GM13977 (cell line): ENCODE measurements around the gene N4BP2L1.

Experiments
- DNase-seq: peaks from one replicate; pipeline ENCODE4 v3.0.0; 2012; ENCODE audit warnings: low spot score
- in situ Hi-C: fragments of 300-500 bp; cut with MboI; formaldehyde crosslinking; loops from one replicate; pipeline ENCODE4 v1.12.0; 2022; ENCODE audit warnings: low sequenced_read_pairs, low pct_unique_long_range_greater_than_20kb, mixed read lengths, inconsistent platforms; ENCODE audit not compliant: unreplicated experiment
- TF ChIP-seq, protein P1 (sequence below): IDR thresholded peaks from 2 replicates; pipeline ENCODE4 v1.5.1; 2012; ENCODE audit warnings: mild to moderate bottlenecking, control low read depth; ENCODE audit not compliant: insufficient read depth; ENCODE audit errors: extremely low read depth, missing control alignments

The N4BP2L1 gene

GRCh38 chr13:32448972-32449371, 21.0 kb upstream of the N4BP2L1 start:
- TF ChIP-seq, protein P1, sequence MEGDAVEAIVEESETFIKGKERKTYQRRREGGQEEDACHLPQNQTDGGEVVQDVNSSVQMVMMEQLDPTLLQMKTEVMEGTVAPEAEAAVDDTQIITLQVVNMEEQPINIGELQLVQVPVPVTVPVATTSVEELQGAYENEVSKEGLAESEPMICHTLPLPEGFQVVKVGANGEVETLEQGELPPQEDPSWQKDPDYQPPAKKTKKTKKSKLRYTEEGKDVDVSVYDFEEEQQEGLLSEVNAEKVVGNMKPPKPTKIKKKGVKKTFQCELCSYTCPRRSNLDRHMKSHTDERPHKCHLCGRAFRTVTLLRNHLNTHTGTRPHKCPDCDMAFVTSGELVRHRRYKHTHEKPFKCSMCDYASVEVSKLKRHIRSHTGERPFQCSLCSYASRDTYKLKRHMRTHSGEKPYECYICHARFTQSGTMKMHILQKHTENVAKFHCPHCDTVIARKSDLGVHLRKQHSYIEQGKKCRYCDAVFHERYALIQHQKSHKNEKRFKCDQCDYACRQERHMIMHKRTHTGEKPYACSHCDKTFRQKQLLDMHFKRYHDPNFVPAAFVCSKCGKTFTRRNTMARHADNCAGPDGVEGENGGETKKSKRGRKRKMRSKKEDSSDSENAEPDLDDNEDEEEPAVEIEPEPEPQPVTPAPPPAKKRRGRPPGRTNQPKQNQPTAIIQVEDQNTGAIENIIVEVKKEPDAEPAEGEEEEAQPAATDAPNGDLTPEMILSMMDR, result no peak
- no peak for DNase-seq
- in situ Hi-C loops, result no loop called here

GRCh38 chr13:32447894-32448623, 20.1 kb upstream of the N4BP2L1 start:
- TF ChIP-seq, protein P1, result no peak
- no peak for DNase-seq
- in situ Hi-C loops, result no loop called here

DNA sequence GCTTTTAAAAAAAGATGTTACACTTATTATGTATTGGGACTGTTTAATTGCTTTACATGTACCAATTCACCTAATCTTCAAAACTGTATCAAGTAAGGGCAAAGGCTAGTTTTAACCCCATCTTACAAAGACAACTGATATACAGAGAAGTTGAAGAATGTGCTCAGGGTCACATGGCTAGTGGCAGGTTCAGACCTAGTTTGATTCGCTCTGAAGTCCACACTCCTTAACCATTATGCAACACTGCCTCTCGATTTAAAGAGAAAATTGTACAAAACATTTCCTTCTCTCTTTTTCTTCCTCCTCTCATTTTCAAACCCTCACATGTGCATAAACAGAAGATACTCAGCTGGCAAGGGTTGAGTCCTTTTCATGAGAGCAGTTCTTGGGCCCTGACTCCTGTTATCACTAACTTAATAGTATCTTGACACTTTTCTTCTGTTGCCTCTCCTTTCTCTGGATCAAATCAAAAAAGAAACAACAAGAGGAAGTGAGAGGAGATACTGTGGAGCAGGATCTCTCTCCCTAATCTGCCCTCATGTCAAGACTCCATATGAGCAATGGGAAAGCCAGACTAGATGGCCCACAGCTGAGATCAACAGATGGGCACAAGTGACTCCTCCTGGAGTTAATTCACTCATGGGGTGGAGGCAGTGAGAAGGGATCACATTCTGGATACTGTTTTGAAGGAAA, 19.0 kb upstream of the N4BP2L1 start:
- in situ Hi-C loops, result no loop called here
- TF ChIP-seq, protein P1, result no peak
- no peak for DNase-seq

DNA sequence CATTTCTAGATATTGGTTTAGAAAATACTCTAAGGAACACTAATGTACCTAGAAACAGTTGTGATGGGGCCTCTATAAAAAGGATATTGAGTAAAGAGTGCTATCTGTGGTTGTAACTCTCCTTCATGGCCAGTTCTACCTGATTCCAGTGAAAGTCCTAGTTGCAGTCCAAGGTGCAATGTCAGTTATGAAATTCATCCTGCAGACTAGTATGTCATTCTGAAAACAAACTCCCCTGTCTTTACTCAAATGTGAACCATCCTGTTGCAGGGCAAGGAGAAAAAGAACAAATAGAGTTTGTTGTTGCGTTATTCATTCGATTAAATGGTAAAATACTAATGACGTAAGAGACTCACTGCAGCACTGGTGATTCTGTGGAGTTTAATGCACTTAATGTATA, 18.3 kb upstream of the N4BP2L1 start:
- in situ Hi-C loops, result no loop called here
- TF ChIP-seq, protein P1, result no peak
- DNase-seq, result no peak

DNA sequence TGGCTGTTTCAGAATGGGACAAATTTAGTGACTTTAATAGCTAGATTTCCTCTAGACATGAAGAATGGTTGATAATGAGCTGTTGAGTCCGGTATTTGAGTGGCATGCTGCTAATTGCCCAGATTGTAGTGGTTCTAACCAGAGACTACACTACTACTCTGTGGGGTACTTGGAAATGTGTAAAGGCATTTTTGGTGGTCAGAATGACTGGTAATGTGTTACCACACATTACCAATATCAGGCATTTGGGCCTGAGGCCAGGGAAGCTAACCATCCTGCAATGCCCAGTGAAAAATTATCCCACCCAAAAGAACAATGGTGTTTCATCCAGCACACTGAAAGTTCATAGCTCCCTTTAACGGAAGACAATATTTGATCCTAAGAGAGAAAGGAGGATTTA, 17.5 kb upstream of the N4BP2L1 start:
- TF ChIP-seq, protein P1, result no peak
- in situ Hi-C loops, result no loop called here
- DNase-seq, result no peak

GRCh38 chr13:32443111-32443510, 15.2 kb upstream of the N4BP2L1 start:
- peak; percentile 63 for DNase-seq
- in situ Hi-C loops, result no loop called here
- TF ChIP-seq, protein P1, result peak; percentile 41
